GM21723 (cell line): Measurements from ENCODE around the gene FBLIM1.

Experiments used
- ATAC-seq: cut with Tn5 transposase; IDR thresholded peaks from one replicate; pipeline ENCODE4 v1.9.1; 2021; ENCODE audit warnings: mild to moderate bottlenecking, moderate library complexity; ENCODE audit not compliant: unreplicated experiment

FBLIM1 gene

GRCh38 chr1:15744122-15744679 is 14.4 kb upstream of the FBLIM1 start:
- ATAC-seq = no peak

- ATAC-seq = no peak
Measured at GRCh38 chr1:15747378-15747777, 11.2 kb upstream of the FBLIM1 start.

- no peak for ATAC-seq
Measured at GRCh38 chr1:15748264-15748663, 10.3 kb upstream of the FBLIM1 start.

- no peak for ATAC-seq
Measured at GRCh38 chr1:15748690-15749398, 9.8 kb upstream of the FBLIM1 start.

GRCh38 chr1:15749399-15750291 is 8.9 kb upstream of the FBLIM1 start:
- ATAC-seq = no peak

GRCh38 chr1:15750924-15751323 is 7.7 kb upstream of the FBLIM1 start:
- no peak for ATAC-seq

- ATAC-seq = no peak
Measured at GRCh38 chr1:15751717-15752116, 6.9 kb upstream of the FBLIM1 start.

GRCh38 chr1:15753776-15754175 is 4.8 kb upstream of the FBLIM1 start:
- ATAC-seq = no peak

GRCh38 chr1:15755021-15755645 is 3.5 kb upstream of the FBLIM1 start:
- no peak for ATAC-seq

- no peak for ATAC-seq
Measured at GRCh38 chr1:15755646-15756040, 3.0 kb upstream of the FBLIM1 start.

GRCh38 chr1:15756143-15757015 is 2.2 kb upstream of the FBLIM1 start:
- no peak for ATAC-seq

- no peak for ATAC-seq
Measured at GRCh38 chr1:15757016-15757543, 1.5 kb upstream of the FBLIM1 start.

- no peak for ATAC-seq
Measured at GRCh38 chr1:15757575-15758342, 836 bp upstream of the FBLIM1 start.

- no peak for ATAC-seq
Measured at GRCh38 chr1:15758953-15759661, 512 bp downstream of the FBLIM1 start.

GRCh38 chr1:15760520-15761211 is 2.1 kb downstream of the FBLIM1 start:
- ATAC-seq = no peak

- no peak for ATAC-seq
Measured at GRCh38 chr1:15761366-15762128, 3.0 kb downstream of the FBLIM1 start.

- ATAC-seq = no peak
Measured at GRCh38 chr1:15762546-15762945, 4.0 kb downstream of the FBLIM1 start.
